Activated CD8-positive, alpha-beta memory T cell treated with anti-CD3 and anti-CD28 coated beads for 36 hours (primary cell): ENCODE data around the gene HSD17B4. TPM values are rescaled to one million over a fixed set of nuclear protein-coding genes. Genes with fewer than 3 reads are reported as not detected.

Experiments used
- CTCF ChIA-PET: fragments of 350-600 bp; sonication (Branson Sonifier 250); formaldehyde crosslinking; loops from one replicate; lab custom pipeline; 2021; ENCODE audit warnings: antibody characterized with exemption; lab: Charles Lee
- POLR2A ChIA-PET: fragments of 350-600 bp; sonication (Branson Sonifier 250); formaldehyde crosslinking; loops from one replicate; lab custom pipeline; 2021; ENCODE audit warnings: antibody characterized with exemption; lab: Charles Lee
- total RNA-seq, 2 experiments: library from RNA; stranded (reverse); gene quantifications; one replicate each; pipeline ENCODE4 v1.2.3, GENCODE V29; 2021

The HSD17B4 gene
- total RNA-seq, 2 experiments from 2014 or later = 78.6 to 87.8 TPM

DNA sequence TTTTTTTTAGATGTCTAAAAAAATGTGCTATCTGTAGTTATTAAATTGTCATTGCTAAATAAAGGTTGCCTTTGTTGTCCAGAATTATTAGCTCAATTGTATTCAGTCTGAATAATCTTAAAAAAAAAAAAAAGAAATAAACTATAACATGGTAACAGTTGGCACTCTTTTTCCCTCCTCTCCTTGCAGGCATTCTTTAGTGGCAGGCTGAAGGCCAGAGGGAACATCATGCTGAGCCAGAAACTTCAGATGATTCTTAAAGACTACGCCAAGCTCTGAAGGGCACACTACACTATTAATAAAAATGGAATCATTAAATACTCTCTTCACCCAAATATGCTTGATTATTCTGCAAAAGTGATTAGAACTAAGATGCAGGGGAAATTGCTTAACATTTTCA lies 89.4 kb downstream of the HSD17B4 start:
- ChIA-PET CTCF (no interaction called here), POLR2A (no interaction called here)

DNA sequence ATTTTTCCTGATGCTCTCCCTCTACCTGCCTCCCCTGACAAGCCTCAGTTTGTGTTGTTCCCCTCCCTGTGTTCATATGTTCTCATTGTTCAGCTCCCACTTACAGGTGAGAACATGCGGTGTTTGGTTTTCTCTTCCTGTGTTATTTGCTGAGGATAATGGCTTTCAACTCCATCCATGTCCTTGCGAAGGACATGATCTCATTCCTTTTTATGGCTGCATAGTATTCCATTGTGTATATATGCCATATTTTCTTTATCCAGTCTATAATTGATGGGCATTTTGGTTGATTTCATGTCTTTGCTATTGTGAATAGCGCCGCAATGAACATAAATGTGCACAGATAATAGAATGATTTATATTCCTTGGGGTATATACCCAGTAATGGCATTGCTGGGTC lies 99.5 kb downstream of the HSD17B4 start:
- CTCF ChIA-PET = no interaction called here
- POLR2A ChIA-PET = no interaction called here

DNA sequence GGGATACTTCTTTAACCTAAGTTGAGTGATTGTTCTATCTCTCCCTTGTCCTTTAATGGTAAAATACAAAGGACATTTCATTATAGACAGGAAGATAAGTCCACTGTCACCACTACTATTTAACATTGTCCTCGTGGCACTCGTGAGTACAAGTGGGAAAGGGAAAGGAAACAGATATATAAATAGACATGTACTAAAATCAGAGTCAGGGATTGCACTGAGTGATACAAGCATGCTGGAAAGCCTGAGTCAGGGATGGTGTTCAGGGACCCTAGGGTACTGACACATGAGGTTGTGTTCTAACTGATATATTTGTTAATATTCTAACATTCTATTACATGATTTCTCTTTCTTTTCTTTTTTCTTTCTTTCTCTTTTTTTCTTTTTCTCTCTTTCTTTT lies 102.3 kb downstream of the HSD17B4 start:
- ChIA-PET POLR2A (no interaction called here), CTCF (no interaction called here)

DNA sequence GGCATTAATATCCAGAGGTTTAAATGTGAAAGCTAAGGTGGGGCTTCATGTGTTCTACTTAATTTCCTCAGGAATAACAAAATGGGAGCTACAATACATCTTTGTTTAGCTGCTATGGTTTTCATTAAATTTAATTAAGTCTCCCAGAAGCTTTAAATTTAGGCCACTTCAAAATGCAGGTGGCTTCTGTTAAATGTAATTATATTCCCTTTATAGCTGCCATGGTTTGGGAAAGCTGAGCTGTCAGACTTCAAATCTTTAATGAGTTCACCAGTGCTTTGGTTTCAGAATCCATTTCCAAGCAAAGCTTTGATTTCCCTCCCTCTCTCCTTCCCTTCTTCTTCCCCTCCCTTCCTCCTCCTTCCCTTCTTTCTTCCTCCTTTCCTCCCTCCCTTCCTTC lies 118.6 kb downstream of the HSD17B4 start:
- CTCF ChIA-PET = no interaction called here

DNA sequence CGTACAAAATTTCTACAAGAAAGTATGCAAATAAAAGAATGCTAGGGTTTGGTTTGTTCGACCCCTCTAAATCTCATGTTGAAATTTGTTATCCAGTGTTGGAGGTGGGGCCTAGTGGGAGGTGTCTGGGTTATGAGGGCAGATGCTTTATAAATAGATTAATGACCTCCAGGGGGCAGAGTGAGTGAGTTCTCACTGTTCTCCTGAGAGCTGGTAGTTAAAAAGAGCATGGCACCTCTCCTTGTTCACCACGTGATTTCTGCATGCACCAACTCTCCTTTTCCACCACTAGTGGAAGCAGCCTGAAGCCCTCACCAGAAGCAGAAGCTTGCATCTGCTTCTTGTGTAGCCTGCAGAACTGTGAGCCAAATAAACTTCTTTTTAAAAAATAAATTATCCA lies 126.6 kb downstream of the HSD17B4 start:
- ChIA-PET CTCF (no interaction called here), POLR2A (no interaction called here)

More for the DNA sequence above, 118.6 kb downstream of the HSD17B4 start:
- POLR2A ChIA-PET = no interaction called here

DNA sequence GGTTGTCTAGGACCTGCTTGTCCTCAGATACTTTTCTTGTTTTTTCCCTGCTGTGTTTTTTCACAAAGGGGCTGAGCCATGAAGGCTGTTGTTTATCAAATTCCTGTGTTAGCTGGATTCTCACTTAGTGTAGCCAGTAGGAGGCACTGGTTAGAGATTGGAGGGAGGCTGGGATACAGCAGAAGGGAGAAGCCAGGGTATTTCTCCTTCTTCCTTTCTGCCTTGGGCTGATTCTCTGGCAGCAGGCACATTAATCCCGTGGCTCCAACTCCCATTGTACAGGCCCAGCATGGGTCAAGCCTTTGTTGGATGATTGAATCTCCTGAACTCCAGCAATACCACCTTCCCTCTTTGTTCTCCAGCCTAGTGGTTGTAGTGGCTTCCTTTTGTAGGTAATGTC lies 130.7 kb downstream of the HSD17B4 start:
- ChIA-PET CTCF (no interaction called here), POLR2A (no interaction called here)

DNA sequence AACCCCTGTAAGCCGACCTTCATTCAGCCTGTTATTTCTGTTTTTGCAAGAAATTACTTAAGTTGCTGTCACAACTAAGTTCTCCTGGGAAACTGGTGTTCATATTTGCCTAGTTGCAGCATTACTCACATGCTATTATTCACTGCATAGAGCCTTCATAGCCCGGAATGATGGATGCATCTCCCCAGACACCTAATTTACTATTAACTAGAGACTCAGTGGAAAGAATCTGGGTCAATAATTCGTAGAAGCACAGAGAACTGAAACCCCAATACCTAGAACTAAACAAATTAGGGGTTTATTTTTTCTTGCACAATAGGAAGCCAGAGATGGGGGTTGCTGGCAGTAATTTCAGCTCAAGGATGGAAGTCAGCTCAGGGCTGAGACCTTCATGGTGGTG lies 131.4 kb downstream of the HSD17B4 start:
- ChIA-PET CTCF (no interaction called here), POLR2A (no interaction called here)

Other genes with a start within 250 kb of the HSD17B4 start
- gene TNFAIP8, start 96.5 kb upstream of the HSD17B4 start, total RNA-seq = 100 to 1,000 TPM; 251 to 263 TPM
- not detected for gene FAM170A, start 177.1 kb downstream of the HSD17B4 start, total RNA-seq